Liver (tissue), 3 donors: Measurements from ENCODE around the gene FER.

Experiments used
- EGR1 ChIP-seq, 2 donors: IDR thresholded peaks; 2 replicates each; pipeline ENCODE4 v1.6.1; 2016 to 2018; ENCODE audit warnings: antibody characterized with exemption in 2 of 2, low read depth in 2 of 2
- FOXA1 ChIP-seq: IDR thresholded peaks from 2 replicates; pipeline ENCODE4 v1.6.1; 2016; ENCODE audit warnings: antibody characterized with exemption
- RXRA ChIP-seq, 2 donors: IDR thresholded peaks; 2 replicates each; pipeline ENCODE4 v1.6.1; 2017 to 2018; ENCODE audit warnings: antibody characterized with exemption in 2 of 2, mild to moderate bottlenecking in 1 of 2
- TF ChIP-seq, protein P1 (sequence below): fragments of 150-350 bp; IDR thresholded peaks from 2 replicates; pipeline ENCODE4 v1.5.1; 2017; ENCODE audit warnings: improper control_type of control experiment, low read depth, low read length; ENCODE audit not compliant: missing input control
- donor health status: healthy.
- donor health status: healthy.

DNA sequence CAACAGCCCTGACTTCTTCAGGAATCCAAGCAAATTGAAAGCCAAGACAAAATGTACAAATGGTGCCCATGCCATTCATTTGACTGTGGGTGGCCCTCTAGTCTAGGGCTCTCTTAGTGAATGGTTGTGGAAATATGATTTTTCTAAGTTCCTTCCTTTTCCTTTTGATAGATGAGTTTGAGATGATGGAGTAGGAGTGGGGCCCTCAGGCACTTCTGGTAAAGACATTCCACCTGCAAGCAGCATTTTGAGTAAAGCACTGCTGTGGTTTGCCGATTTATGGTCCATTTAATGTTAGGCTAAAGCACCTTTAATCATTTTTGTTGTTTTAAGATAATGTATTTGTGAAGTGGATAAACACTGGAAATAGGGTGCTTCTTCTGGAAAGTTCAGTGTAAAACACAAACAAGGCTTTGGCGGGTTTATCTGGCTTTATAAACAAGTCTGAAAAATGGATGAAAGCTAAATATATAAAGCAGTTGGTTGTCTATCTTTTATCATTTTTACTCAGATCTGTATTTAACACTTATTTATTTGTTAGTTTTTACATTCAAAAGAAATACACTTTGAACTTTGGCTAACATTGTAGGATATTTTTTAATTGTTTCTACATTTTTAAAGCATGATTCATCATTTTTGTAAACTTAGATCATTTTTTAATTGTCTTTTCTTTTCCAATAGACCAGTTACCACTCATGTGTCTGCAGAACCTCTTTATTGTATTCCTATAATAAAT, 448.6 kb downstream of the FER start:
- TF ChIP-seq, protein P1, sequence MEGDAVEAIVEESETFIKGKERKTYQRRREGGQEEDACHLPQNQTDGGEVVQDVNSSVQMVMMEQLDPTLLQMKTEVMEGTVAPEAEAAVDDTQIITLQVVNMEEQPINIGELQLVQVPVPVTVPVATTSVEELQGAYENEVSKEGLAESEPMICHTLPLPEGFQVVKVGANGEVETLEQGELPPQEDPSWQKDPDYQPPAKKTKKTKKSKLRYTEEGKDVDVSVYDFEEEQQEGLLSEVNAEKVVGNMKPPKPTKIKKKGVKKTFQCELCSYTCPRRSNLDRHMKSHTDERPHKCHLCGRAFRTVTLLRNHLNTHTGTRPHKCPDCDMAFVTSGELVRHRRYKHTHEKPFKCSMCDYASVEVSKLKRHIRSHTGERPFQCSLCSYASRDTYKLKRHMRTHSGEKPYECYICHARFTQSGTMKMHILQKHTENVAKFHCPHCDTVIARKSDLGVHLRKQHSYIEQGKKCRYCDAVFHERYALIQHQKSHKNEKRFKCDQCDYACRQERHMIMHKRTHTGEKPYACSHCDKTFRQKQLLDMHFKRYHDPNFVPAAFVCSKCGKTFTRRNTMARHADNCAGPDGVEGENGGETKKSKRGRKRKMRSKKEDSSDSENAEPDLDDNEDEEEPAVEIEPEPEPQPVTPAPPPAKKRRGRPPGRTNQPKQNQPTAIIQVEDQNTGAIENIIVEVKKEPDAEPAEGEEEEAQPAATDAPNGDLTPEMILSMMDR = no peak
- TF ChIP-seq RXRA (IDR thresholded peaks at IDR 0.05) (no peak), EGR1 (IDR thresholded peaks at IDR 0.05; ENCODE audit: low read depth in 2 of 2) (no peak), FOXA1 (no peak)
